Bone marrow (tissue), 2 donors: Measurements from ENCODE around the gene KLHL10.
"Not testable (repeated sequence)": the region's sequence is repeated elsewhere in the genome, so short reads cannot be mapped to it uniquely, and the experiment has no call there.

Source experiments
- DNase-seq, 2 donors: peaks; one replicate each; lab custom pipeline; 2025; lab: John Stamatoyannopoulos, UW

KLHL10 gene

GRCh38 chr17:41813152-41813680, 24.4 kb upstream of the KLHL10 start:
- DNase-seq = no peak

- DNase-seq = no peak
These were observed 23.9 kb upstream of the KLHL10 start for GRCh38 chr17:41813699-41814124.

- no peak for DNase-seq
These were observed 23.4 kb upstream of the KLHL10 start for GRCh38 chr17:41814195-41814594.

GRCh38 chr17:41816637-41817320, 20.8 kb upstream of the KLHL10 start:
- no peak for DNase-seq

- DNase-seq = no peak
These were observed 19.6 kb upstream of the KLHL10 start for GRCh38 chr17:41818024-41818423.

GRCh38 chr17:41821776-41822175, 15.8 kb upstream of the KLHL10 start:
- DNase-seq = no peak

- no peak for DNase-seq
These were observed 15.1 kb upstream of the KLHL10 start for GRCh38 chr17:41822216-41823140.

GRCh38 chr17:41823141-41823524, 14.5 kb upstream of the KLHL10 start:
- no peak for DNase-seq

GRCh38 chr17:41823580-41823979, 14.0 kb upstream of the KLHL10 start:
- no peak for DNase-seq

GRCh38 chr17:41824086-41824485, 13.5 kb upstream of the KLHL10 start:
- no peak for DNase-seq

- DNase-seq = no peak
These were observed 12.3 kb upstream of the KLHL10 start for GRCh38 chr17:41825175-41825845.

- not testable (repeated sequence) for DNase-seq
These were observed 7.7 kb upstream of the KLHL10 start for GRCh38 chr17:41829961-41830360.

- DNase-seq = no peak
These were observed 2.3 kb upstream of the KLHL10 start for GRCh38 chr17:41835214-41835799.

- peak in 1 of 2 donors; percentile 19 for DNase-seq
These were observed 1.6 kb upstream of the KLHL10 start, which contains the start of gene NT5C3B for GRCh38 chr17:41835800-41836549. Gene NT5C3B, minus strand, starts transcription at chr17:41836232. Its CDS starts 39 bp downstream, at chr17:41836193.

- no peak for DNase-seq
These were observed 952 bp upstream of the KLHL10 start for GRCh38 chr17:41836550-41837196.

- DNase-seq = not testable (repeated sequence)
These were observed 1.8 kb downstream of the KLHL10 start for GRCh38 chr17:41839448-41839847.

GRCh38 chr17:41840781-41841180, 3.2 kb downstream of the KLHL10 start:
- DNase-seq = not testable (repeated sequence)

- no peak for DNase-seq
These were observed 7.3 kb downstream of the KLHL10 start for GRCh38 chr17:41844971-41845370.

- no peak for DNase-seq
These were observed 11.2 kb downstream of the KLHL10 start for GRCh38 chr17:41848788-41849187.

- DNase-seq = no peak
These were observed 11.8 kb downstream of the KLHL10 start for GRCh38 chr17:41849251-41849990.
